ENCODE measurements around the gene CHN1.

The CHN1 gene

DNA sequence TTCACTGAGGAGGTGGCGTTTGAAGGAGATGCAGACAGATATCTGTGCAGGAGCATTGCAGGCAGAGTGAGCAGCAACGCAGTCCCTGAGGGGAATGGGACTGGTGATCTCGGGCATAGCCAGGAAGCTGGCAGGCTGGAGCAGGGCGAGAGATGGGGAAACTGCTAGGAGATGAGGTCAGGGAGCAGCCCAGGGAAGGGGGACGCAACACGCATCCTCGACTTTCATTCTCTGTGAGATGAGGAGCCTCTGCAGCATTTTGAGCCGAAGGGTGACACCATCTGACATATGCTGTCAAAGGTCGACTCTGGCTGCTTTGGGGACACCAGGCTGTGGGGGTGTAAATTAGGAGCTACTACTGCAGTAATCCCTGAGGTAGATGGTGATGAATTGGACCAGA lies 236.6 kb downstream of the CHN1 start:
- TF ChIP-seq, protein P1, sequence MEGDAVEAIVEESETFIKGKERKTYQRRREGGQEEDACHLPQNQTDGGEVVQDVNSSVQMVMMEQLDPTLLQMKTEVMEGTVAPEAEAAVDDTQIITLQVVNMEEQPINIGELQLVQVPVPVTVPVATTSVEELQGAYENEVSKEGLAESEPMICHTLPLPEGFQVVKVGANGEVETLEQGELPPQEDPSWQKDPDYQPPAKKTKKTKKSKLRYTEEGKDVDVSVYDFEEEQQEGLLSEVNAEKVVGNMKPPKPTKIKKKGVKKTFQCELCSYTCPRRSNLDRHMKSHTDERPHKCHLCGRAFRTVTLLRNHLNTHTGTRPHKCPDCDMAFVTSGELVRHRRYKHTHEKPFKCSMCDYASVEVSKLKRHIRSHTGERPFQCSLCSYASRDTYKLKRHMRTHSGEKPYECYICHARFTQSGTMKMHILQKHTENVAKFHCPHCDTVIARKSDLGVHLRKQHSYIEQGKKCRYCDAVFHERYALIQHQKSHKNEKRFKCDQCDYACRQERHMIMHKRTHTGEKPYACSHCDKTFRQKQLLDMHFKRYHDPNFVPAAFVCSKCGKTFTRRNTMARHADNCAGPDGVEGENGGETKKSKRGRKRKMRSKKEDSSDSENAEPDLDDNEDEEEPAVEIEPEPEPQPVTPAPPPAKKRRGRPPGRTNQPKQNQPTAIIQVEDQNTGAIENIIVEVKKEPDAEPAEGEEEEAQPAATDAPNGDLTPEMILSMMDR (conservative IDR thresholded peaks at IDR 0.05; ENCODE audit: low read depth): no peak
- H3K27ac ChIP-seq: no peak overlapping the region
- DNase-seq (ENCODE audit: low spot score): no peak
- CTCF ChIA-PET: no interaction called here
- POLR2A ChIA-PET (ENCODE audit: low non-redundant PET): no interaction called here

DNA sequence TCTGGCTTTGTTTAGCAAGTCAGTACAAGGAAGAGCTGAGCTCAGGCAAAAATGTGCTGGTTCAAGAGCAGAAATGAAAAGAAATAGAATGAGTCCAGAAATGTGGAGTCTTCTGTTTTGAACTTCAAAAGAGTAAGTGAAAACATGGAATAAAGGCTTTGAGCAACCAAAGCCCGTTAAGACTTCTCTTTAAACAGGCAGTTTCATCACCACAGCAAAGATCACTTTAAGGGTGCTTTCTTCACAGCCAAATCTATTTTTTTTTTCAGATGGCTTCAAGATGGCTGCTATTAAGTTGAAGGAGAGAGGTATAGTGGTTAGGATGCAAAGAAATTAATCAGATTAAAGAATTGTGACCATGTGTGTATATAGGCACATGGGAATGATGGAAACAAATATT lies 238.9 kb downstream of the CHN1 start:
- DNase-seq (ENCODE audit: low spot score): no peak
- no peak overlapping the region for H3K27ac ChIP-seq
- TF ChIP-seq, protein P1 (conservative IDR thresholded peaks at IDR 0.05; ENCODE audit: low read depth): no peak
- CTCF ChIA-PET: interaction anchor here (0.7 kb wide), 1 partner anchor 30 kb away, joined by 4 read pairs; no protein-coding TSS in a partner anchor
- POLR2A ChIA-PET (ENCODE audit: low non-redundant PET): no interaction called here

DNA sequence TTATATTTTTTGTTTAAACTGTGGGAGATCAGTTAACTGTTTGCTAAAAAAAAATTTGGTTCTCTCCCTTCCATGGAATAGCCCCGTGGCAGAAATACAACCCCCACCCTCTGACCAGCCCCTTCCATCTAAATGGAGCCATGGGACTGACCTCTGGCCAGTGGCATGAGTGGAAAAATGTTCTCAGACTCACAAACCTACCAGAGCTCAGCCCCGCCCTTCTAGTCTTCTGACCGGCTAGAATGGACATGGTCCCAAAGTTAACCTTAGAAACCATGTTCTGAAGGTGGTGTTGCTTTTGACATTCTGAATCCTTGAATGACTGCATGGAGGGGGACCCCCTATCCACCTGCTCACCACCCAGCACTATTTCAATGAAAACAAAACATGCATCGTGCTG lies 239.6 kb downstream of the CHN1 start:
- TF ChIP-seq, protein P1 (conservative IDR thresholded peaks at IDR 0.05; ENCODE audit: low read depth): no peak
- ChIA-PET CTCF (interaction anchor here (0.6 to 0.7 kb wide), 2 partner anchors 12 to 31 kb away, joined by 3 to 4 read pairs; no protein-coding TSS in a partner anchor), POLR2A (ENCODE audit: low non-redundant PET) (no interaction called here)
- DNase-seq (ENCODE audit: low spot score): no peak
- no peak overlapping the region for H3K27ac ChIP-seq

DNA sequence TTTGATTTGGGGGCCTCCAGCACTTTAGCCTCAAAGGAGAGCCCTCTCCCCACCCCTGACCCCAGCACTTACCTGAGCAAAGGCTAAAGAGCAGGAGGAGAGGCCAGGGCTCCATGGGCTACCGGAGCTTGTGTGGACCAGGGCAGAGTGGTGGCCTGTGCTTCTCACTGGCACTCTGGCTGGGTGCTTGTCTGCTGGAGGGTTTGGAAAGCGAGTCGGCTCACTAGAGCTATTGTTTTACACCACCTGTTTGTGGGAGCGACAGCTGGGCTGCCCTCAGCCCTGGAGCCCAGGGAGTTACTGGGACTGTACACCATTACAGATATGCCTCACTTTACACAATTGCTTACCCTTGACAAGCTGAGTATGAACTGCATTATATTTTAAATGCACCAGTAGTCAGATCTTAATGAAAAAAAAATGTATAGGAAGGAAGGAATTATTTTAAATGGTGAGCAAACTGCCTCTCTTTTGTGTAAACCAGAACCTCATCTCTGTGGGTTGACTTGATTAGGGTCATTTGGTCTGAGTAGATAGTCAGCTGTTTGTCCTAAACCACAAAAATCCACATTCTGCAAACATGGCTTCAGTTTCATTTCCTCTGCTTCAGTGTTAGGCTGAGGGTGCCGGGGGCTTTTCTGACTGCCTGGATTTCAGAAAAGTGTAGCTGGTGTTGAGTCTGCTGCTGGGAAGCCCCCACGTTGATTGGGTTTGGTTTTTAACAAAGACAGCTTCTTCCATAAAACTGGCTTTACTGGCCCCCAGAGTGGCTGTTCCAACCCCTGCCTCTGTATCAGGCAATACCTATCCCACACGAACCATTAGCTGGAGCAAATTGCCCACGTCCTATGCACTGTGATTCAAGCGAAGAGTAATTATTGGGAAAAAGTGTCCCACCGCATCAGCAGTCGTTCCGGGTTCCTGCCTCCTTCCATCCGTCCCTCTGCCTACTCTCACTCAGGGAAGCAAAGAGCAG lies 240.6 kb downstream of the CHN1 start, which contains the start of gene CHRNA1:
CHRNA1 (minus strand) TSS at position 193 of the 976 bp plus-strand sequence; CDS start at position 115, 78 bp downstream.
- TF ChIP-seq, protein P1 (conservative IDR thresholded peaks at IDR 0.05; ENCODE audit: low read depth): no peak
- ChIA-PET POLR2A (ENCODE audit: low non-redundant PET) (interaction anchor here (0.6 kb wide), 1 partner anchor 8 kb away, joined by 3 read pairs; no protein-coding TSS in a partner anchor), CTCF (interaction anchor here (0.6 kb wide), 1 partner anchor 11 kb away, joined by 3 read pairs; no protein-coding TSS in a partner anchor)
- no peak within 1 kb of the TSS for H3K27ac ChIP-seq
- no peak for DNase-seq (ENCODE audit: low spot score)

DNA sequence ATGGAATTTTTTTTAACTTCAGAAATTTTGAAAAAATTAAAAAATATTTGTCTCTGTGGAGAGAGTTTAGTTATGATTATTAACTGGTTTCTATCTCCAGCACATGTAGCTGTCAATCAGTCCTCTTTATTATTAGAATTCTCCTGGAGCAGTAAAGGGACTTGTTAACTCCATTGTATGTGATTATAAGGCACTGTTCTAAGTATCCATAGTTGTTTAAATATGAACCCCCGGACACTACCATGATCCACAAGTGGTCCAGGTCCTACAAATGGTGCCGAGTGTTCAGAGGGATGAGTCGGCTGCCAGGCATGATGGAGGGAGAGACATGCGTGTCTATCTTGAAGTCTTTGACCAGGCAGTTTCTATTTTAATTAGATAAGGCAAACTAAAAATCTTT lies 241.4 kb downstream of the CHN1 start:
- ChIA-PET CTCF (interaction anchor here (0.6 to 1.6 kb wide), 2 partner anchors 15 to 542 kb away, joined by 3 to 4 read pairs; no protein-coding TSS in a partner anchor), POLR2A (ENCODE audit: low non-redundant PET) (no interaction called here)
- no peak for DNase-seq (ENCODE audit: low spot score)
- no peak overlapping the region for H3K27ac ChIP-seq
- TF ChIP-seq, protein P1 (conservative IDR thresholded peaks at IDR 0.05; ENCODE audit: low read depth): no peak

DNA sequence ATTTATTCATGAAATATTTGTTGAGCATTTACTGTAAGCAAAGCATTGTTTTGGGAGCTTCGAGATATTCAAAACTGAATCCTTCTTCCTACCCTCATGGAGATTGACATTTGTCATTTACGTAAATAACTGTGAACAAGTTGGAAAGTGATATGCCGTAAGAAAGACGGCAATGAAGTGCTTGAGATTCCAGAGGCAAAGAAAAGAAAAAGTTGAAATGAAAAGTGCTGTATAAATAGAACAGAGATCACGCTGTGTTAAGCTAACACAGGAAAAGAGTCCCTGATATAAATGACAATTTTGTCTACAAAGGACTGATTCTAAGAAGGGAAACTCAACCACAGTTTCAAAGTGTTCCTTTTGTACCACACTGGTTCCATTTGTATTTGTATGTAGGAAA lies 242.7 kb downstream of the CHN1 start:
- no peak for DNase-seq (ENCODE audit: low spot score)
- no peak overlapping the region for H3K27ac ChIP-seq
- CTCF ChIA-PET: interaction anchor here (0.7 to 1.6 kb wide), 3 partner anchors 9 to 14 kb away, joined by 3 to 6 read pairs (median 4); no protein-coding TSS in a partner anchor
- POLR2A ChIA-PET (ENCODE audit: low non-redundant PET): no interaction called here
- TF ChIP-seq, protein P1 (conservative IDR thresholded peaks at IDR 0.05; ENCODE audit: low read depth): no peak

All from RWPE1 (cell line).